Stimulated activated naive CD8-positive, alpha-beta T cell treated with anti-CD3 and anti-CD28 coated beads, Interleukin-15, Interleukin-2, amounts not matched to agents 100 U/mL and 50 U/mL, for 24 hours (primary cell): ENCODE measurements around the gene HS3ST2.
"Not testable (repeated sequence)": the region's sequence is repeated elsewhere in the genome, so short reads cannot be mapped to it uniquely, and the experiment has no call there.

Source experiments
- ATAC-seq: fragments of 150-1000 bp; cut with Tn5 transposase; one replicate; pipeline ENCODE4 v1.10.0; 2021
- DNase-seq: peaks from one replicate; pipeline ENCODE4 v3.0.0; 2021

The HS3ST2 gene

GRCh38 chr16:22878955-22879354 lies 65.0 kb downstream of the HS3ST2 start:
- DNase-seq (no peak), ATAC-seq (no peak)

- DNase-seq (no peak), ATAC-seq (no peak)
Observed at GRCh38 chr16:22879466-22879865, 65.5 kb downstream of the HS3ST2 start.

- DNase-seq: no peak
- ATAC-seq: no peak
Observed at GRCh38 chr16:22882981-22883380, 69.0 kb downstream of the HS3ST2 start.

GRCh38 chr16:22885951-22886350 lies 72.0 kb downstream of the HS3ST2 start:
- ATAC-seq: no peak
- no peak for DNase-seq

GRCh38 chr16:22886927-22887326 lies 73.0 kb downstream of the HS3ST2 start:
- ATAC-seq: no peak
- DNase-seq: no peak

- DNase-seq (no peak), ATAC-seq (no peak)
Observed at GRCh38 chr16:22887445-22887844, 73.5 kb downstream of the HS3ST2 start.

- no peak for ATAC-seq
- DNase-seq: no peak
Observed at GRCh38 chr16:22888791-22889190, 74.8 kb downstream of the HS3ST2 start.

- no peak for DNase-seq
- no peak for ATAC-seq
Observed at GRCh38 chr16:22890976-22891375, 77.0 kb downstream of the HS3ST2 start.

GRCh38 chr16:22897184-22897583 lies 83.2 kb downstream of the HS3ST2 start:
- ATAC-seq (no peak), DNase-seq (no peak)

- DNase-seq (no peak), ATAC-seq (no peak)
Observed at GRCh38 chr16:22898131-22898530, 84.2 kb downstream of the HS3ST2 start.

- peak; percentile 67 for DNase-seq
- no peak for ATAC-seq
Observed at GRCh38 chr16:22898874-22899348, 84.9 kb downstream of the HS3ST2 start.

GRCh38 chr16:22899567-22899966 lies 85.6 kb downstream of the HS3ST2 start:
- not testable (repeated sequence) for DNase-seq, ATAC-seq

GRCh38 chr16:22900863-22901262 lies 86.9 kb downstream of the HS3ST2 start:
- ATAC-seq: no peak
- no peak for DNase-seq

GRCh38 chr16:22901563-22901962 lies 87.6 kb downstream of the HS3ST2 start:
- DNase-seq: no peak
- no peak for ATAC-seq

- ATAC-seq: no peak
- DNase-seq: no peak
Observed at GRCh38 chr16:22903716-22904115, 89.8 kb downstream of the HS3ST2 start.

- DNase-seq (no peak), ATAC-seq (no peak)
Observed at GRCh38 chr16:22912654-22913053, 98.7 kb downstream of the HS3ST2 start.

GRCh38 chr16:22915003-22915402 lies 101.0 kb downstream of the HS3ST2 start:
- ATAC-seq: no peak
- no peak for DNase-seq

- ATAC-seq: no peak
- DNase-seq: no peak
Observed at GRCh38 chr16:22923491-22923890, 109.5 kb downstream of the HS3ST2 start.

GRCh38 chr16:22924492-22924891 lies 110.5 kb downstream of the HS3ST2 start:
- DNase-seq (no peak), ATAC-seq (no peak)

GRCh38 chr16:22926105-22926751 lies 112.3 kb downstream of the HS3ST2 start:
- DNase-seq: no peak
- ATAC-seq: no peak

- DNase-seq (no peak), ATAC-seq (no peak)
Observed at GRCh38 chr16:22927306-22927705, 113.3 kb downstream of the HS3ST2 start.

GRCh38 chr16:22928882-22929435 lies 115.0 kb downstream of the HS3ST2 start:
- DNase-seq: no peak
- no peak for ATAC-seq

- no peak for ATAC-seq
- no peak for DNase-seq
Observed at GRCh38 chr16:22929461-22929860, 115.5 kb downstream of the HS3ST2 start.
